HepG2 (cell line): ENCODE results near the gene DPEP1.

Experiments
- BCL6 ChIP-seq: IDR thresholded peaks from 2 replicates; pipeline ENCODE4 v1.6.1; 2016; ENCODE audit warnings: missing genetic modification reagents, missing compliant biosample characterization
- ZFX ChIP-seq: sonication (generic); formaldehyde crosslinking; IDR thresholded peaks from 2 replicates; pipeline ENCODE4 v1.4.0; 2020; ENCODE audit warnings: mild to moderate bottlenecking, low read depth, missing genetic modification reagents, moderate library complexity

GRCh38 chr16:89657442-89658220 lies 44.2 kb downstream of the DPEP1 start, which contains the start of the genes CHMP1A and SPATA33:
- TF ChIP-seq BCL6 (peak; percentile 52; the same call in 1 of the 2 replicates), ZFX (CRISPR knock-in tag) (peak; percentile 90)
